ENCODE measurements around the gene FOXA3. TPM values are rescaled to one million over a fixed set of nuclear protein-coding genes. Genes with fewer than 3 reads are reported as not detected.
A peak's percentile ranks its signal among the peaks of the same experiment; 100 is the strongest.

Gene FOXA3
- total RNA-seq, 2 experiments from 2014 or later, result 0.28 to 0.39 TPM

DNA sequence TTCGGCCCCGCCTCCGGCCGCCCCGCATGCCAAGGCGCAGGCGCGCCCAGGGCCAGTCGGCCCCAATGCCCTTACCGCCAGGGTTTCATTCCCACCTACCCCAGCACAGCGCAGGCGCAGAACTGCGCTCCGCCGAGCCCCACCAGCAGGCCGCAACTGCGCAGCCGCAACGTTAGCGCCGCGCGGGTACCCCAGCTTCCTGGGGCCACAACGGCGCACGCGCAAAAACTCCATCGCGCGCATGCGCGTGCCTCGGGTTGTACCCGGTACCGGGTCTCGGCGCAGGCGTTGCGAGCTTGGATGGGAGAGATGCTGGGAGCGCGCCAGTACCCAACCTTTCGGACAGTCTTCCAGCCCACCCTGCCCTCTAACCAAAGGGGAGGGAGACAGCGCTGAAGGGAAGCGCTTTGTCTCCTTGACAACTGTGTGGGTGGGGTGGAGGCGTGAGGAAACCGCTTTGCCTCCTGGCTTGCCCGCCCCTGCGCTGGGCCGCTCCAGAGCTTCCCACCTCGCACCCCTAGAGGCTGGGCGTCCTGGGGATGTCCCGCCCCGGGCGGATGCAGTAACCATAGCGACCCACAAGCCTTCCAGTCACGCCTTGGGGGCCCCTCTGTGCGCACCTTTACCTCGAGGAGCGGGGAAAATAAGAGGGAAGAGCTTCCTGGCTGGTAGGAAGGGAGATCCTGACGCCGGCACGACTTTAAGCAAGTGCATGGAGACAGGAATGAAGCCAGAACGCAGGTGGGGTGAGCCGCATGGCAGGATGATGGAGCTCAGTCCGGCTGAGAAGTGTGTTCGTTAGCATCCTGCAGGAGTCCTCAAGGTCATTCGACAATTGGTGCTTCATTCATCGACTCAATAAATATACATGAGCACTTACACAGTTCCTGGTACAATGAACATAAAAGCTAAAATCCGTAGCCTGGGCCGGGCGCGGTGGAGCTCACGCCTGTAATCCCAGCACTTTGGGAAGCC lies 38.8 kb downstream of the FOXA3 start:
- Mint-ChIP-seq H3K9me3 (no peaks in the 10 kb centered on the region), H3K27me3 (no peaks in the 10 kb centered on the region), H3K27ac (peak overlapping the region; percentile 74), H3K4me3 (peak overlapping the region; percentile 91), H3K36me3 (peaks cover 1% of the 10 kb centered on the region), H3K4me1 (peaks cover 11% of the 10 kb centered on the region)
- DNase-seq, result peak; percentile 99

DNA sequence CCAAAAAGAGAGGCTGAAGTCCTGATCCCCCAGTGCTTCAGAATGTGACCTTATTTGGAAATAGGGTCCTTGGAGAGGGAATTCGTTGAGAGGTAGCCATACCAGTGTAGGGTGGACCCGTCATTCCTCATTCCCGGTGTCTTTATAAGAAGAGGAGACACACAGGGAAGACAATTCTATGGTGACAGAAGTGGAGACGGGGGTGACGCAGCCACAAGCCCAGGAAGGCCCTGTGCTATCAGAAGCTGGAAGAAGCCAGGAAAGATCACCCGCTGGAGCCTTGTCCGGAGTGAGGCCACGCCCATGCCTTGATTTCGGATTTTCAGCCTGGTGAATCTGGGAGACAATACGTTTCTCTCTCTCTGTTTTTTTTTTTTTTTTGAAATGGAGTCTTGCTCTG lies 40.9 kb downstream of the FOXA3 start:
- H3K4me3 Mint-ChIP-seq, result no peak overlapping the region
- H3K27me3 Mint-ChIP-seq, result peaks cover 4% of the 10 kb centered on the region
- H3K27ac Mint-ChIP-seq, result no peak overlapping the region

DNA sequence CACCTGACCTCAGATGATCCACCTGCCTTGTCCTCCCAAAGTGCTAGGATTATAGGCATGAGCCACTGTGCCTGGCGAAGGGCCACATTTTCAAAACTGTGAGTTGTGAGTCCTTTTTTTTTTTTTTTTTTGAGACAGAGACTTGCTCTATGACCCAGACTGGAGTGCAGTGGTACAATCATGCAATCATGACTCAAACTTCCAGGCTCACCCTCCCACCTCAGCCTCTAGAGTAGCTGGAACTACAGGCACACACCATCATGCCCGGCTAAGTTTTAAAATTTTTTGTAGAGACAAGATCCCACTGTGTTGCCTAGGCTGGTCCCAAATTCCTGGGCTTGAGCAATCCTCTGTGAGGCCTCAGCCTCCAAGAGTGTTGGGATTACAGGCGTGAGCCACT lies 42.1 kb downstream of the FOXA3 start:
- DNase-seq, result no peak
- no peak overlapping the region for H3K4me3 Mint-ChIP-seq
- peaks cover 5% of the 10 kb centered on the region for H3K4me1 Mint-ChIP-seq

More for the DNA sequence above, 40.9 kb downstream of the FOXA3 start:
- no peak for DNase-seq
- Mint-ChIP-seq H3K4me1 (peaks cover 11% of the 10 kb centered on the region), H3K36me3 (peaks cover 1% of the 10 kb centered on the region), H3K9me3 (no peaks in the 10 kb centered on the region)

DNA sequence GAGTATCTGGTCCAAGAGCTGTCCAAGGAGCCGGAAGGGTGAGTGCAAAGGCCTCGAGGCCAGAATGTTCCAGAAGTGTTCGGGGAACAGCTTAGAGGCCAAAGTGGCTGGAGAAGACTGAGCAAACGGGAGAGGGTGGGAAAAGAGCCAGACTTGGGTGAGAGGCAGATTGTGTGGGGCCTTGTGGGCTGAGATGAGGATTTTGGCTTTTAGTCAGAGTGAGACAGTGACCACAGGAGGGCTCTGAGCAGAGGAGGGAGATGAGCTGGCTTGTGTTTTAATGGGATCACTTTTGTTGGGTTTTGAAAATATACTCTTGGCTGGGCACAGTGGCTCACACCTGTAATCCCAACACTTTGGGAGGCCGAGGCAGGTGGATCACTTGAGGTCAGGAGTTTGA lies 44.8 kb downstream of the FOXA3 start:
- Mint-ChIP-seq H3K9me3 (no peaks in the 10 kb centered on the region), H3K4me1 (no peaks in the 10 kb centered on the region), H3K4me3 (no peak overlapping the region), H3K27me3 (peaks cover 33% of the 10 kb centered on the region), H3K27ac (no peak overlapping the region), H3K36me3 (no peaks in the 10 kb centered on the region)
- no peak for DNase-seq

More for the DNA sequence above, 42.1 kb downstream of the FOXA3 start:
- H3K27ac Mint-ChIP-seq, result no peak overlapping the region
- H3K36me3 Mint-ChIP-seq, result no peaks in the 10 kb centered on the region
- peaks cover 14% of the 10 kb centered on the region for H3K27me3 Mint-ChIP-seq
- no peaks in the 10 kb centered on the region for H3K9me3 Mint-ChIP-seq

DNA sequence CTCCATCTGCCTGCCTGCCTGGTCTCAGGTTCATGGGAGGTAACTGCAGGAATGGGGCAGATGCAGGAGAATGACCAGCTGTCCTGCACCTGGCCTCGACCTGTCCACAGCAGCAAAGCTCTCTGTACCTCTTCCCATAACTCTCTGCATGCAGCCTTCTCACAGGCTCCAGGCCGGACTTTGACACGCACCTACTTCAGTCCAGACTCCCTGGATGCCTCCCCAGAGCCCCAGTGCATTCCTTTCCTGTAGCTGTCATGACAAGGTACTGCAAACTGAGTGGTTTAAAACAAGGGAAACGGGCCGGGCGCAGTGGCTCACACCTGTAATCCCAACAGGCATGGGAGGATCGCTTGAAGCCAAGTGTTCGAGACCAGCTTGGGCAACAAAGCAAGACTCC lies 47.2 kb downstream of the FOXA3 start:
- Mint-ChIP-seq H3K4me1 (no peaks in the 10 kb centered on the region), H3K36me3 (no peaks in the 10 kb centered on the region), H3K27ac (no peak overlapping the region), H3K4me3 (no peak overlapping the region), H3K27me3 (peaks cover 39% of the 10 kb centered on the region), H3K9me3 (no peaks in the 10 kb centered on the region)
- DNase-seq, result no peak

DNA sequence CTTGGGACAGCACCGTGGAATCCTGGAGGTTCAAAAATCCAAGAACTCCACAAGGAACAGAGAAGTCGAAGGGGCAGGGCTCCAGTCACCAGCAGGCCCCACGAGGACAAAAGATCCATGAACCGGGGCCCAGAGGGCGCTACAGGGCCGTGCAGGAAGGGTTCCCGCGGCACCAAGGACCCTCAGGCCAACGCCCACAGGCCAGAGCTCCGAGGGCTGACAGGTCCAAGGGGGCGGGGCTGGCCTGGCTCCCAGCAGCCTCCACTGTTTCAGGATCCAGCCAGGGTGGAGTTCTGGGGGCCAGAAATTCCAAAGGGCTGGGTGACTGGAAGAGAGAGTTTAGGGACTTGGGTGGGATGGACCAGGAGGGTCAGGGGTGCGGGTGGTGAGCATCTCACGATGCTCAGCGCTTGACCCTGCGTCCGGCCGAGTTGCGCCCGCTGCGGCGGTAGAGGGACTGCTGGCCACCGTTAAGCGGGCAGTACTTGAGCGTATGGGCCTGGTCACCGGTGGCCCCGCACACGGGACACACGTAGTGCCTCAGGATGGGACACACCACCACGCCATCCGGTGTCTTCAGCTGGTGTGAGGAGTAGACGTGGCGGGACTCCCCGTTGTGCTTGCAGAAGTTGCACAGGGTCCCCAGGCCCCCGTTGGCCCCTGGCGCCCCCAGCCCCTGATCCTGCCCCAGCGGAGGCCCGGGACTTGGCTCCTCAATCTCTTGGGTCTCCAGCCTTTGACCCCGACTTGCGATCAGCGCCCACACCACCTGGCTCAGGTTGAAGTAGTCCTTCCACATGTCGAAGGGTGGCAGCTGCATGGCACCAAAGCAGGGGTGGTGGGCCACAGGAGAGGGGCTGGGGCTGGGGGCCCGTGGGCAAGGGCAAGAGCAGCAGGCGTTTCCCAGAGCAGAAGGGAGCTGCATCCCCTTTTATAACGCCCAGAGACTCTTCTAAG lies 50.0 kb downstream of the FOXA3 start, which contains the start of gene NANOS2:
TSS of gene NANOS2 (minus strand) at position 905 of the 957 bp plus-strand sequence. CDS start at position 820, 85 bp downstream.
- Mint-ChIP-seq H3K4me3 (no peak within 1 kb of the TSS), H3K27me3 (peaks cover 50% of the 10 kb centered on the region), H3K9me3 (no peaks in the 10 kb centered on the region), H3K36me3 (no peaks in the 10 kb centered on the region), H3K27ac (no peak within 1 kb of the TSS), H3K4me1 (no peaks in the 10 kb centered on the region)
- no peak for DNase-seq

DNA sequence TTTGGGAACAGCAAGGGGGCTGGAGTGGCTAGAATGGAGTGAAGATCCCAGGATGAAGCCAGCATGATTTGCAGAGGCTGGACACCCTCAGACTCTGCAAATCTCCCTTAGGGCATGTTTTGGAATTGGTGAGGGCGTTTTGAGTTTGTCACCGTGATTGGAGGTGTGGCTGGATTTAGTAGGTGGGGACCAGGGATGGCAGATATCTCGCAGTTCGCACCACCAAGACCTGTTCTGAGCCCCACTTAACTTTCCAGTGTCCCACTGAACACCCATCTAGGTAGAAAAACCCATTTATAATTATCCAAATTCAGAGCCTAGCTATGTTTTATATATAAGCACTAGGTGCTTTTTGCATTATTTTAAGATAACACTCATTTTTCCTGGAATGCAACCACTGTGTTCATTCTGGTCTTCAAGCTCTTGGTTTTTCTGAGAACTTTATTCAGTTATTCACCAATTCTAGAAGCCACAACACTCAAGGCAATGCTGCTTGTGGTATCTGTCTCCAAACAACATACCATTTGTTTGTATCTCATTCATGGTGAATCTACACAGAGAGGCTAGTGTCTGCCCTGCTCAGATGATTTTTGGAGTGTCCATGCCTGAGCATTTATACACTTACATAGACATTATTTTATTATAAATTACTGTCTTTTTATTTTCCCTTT lies 53.4 kb downstream of the FOXA3 start:
- no peaks in the 10 kb centered on the region for H3K36me3 Mint-ChIP-seq
- peaks cover 35% of the 10 kb centered on the region for H3K27me3 Mint-ChIP-seq
- H3K4me1 Mint-ChIP-seq, result peaks cover 4% of the 10 kb centered on the region
- no peaks in the 10 kb centered on the region for H3K9me3 Mint-ChIP-seq
- H3K27ac Mint-ChIP-seq, result no peak overlapping the region
- no peak overlapping the region for H3K4me3 Mint-ChIP-seq
- DNase-seq, result no peak

DNA sequence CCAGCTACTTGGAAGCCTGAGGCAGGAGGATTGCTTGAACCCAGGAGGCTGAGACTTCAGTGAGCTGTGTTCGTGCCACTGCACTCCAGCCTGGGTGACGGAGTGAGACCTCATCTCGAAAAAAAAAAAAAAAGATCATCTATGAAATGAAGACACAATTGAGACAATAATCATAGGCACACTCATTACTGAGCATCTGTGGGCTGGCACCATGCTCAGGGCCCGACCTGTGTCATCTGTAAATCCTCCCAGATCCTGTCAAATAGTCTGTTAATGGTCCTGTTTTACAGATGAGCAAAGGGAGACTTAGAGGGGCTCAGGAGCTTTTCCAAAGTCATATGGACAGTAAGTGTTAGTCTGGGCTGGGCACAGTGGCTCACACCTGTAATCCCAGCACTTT lies 54.6 kb downstream of the FOXA3 start:
- H3K9me3 Mint-ChIP-seq, result no peaks in the 10 kb centered on the region
- H3K4me3 Mint-ChIP-seq, result no peak overlapping the region
- H3K36me3 Mint-ChIP-seq, result no peaks in the 10 kb centered on the region
- H3K4me1 Mint-ChIP-seq, result peaks cover 4% of the 10 kb centered on the region
- H3K27me3 Mint-ChIP-seq, result peaks cover 23% of the 10 kb centered on the region
- no peak overlapping the region for H3K27ac Mint-ChIP-seq
- DNase-seq, result no peak

DNA sequence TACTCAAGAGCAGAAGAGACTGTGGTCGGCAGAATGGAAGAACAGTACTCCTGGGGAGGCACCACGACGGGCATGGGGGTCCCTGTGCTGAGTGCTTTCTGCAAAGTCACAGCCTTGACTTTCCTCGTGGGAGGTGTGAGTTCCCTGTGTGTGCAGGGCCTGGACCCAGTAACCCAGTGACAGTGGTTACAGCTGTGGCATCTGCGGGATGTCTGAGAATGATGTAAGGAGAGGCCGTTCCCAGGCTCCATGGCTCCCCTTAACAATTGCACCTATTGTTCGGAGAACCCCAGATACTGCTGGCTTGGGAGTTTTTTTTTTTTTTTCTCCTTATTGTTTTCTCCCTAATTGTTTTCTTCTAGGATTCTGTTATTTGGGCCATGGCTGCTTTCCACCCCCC lies 55.6 kb downstream of the FOXA3 start:
- Mint-ChIP-seq H3K27ac (no peak overlapping the region), H3K36me3 (no peaks in the 10 kb centered on the region)

DNA sequence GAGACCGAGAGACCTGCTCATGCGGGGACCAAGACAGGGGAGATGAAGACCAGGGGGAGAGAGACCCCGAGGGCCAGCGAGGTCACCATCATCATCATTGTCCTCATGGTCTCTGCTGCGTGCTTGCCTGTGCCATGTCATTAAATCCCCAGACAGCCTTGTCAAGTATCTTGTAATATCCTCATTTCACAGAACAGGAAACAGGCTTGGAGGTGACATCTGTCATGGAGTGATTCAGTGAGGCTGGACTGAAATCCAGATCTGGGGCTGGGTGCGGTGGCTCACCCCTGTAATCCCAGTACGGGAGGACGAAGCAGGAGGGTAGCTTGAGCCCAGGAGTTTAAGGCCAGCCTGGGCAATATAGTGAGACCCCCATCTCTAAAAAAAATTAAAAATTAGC lies 56.3 kb downstream of the FOXA3 start:
- H3K27ac Mint-ChIP-seq, result no peak overlapping the region
- H3K27me3 Mint-ChIP-seq, result peaks cover 19% of the 10 kb centered on the region
- no peak overlapping the region for H3K4me3 Mint-ChIP-seq
- H3K9me3 Mint-ChIP-seq, result no peaks in the 10 kb centered on the region
- DNase-seq, result no peak
- peaks cover 4% of the 10 kb centered on the region for H3K4me1 Mint-ChIP-seq
- H3K36me3 Mint-ChIP-seq, result no peaks in the 10 kb centered on the region

More for the DNA sequence above, 55.6 kb downstream of the FOXA3 start:
- Mint-ChIP-seq H3K27me3 (peaks cover 22% of the 10 kb centered on the region), H3K9me3 (no peaks in the 10 kb centered on the region), H3K4me1 (peaks cover 4% of the 10 kb centered on the region), H3K4me3 (no peak overlapping the region)
- no peak for DNase-seq

DNA sequence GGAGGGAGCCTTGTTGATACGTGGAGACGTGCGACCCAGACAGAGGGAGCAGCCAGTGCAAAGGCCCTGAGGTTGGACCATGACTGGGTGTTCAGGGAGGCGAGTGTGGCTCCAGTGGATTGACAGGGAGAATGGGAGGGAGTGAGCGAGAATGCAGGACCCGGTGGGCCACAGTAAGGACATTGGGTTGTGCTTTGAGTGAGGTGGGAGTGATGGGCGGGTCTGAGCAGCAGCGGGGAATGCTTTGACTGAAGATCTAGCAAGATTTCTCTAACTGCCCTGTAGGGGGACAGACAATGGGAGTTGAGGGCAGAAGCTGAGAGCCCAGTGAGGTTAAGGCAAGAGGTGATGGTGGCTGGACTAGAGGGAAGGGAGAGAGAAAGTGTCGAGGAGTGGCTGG lies 58.2 kb downstream of the FOXA3 start:
- no peak overlapping the region for H3K27ac Mint-ChIP-seq
- peaks cover 12% of the 10 kb centered on the region for H3K27me3 Mint-ChIP-seq
- H3K36me3 Mint-ChIP-seq, result no peaks in the 10 kb centered on the region
- no peak for DNase-seq
- no peak overlapping the region for H3K4me3 Mint-ChIP-seq
- peaks cover 4% of the 10 kb centered on the region for H3K4me1 Mint-ChIP-seq
- no peaks in the 10 kb centered on the region for H3K9me3 Mint-ChIP-seq

Other genes with a start within 250 kb of the FOXA3 start
- 10 to 100 TPM; 94.4 to 98.8 TPM for gene EML2, start 224.9 kb upstream of the FOXA3 start, total RNA-seq
- gene GIPR, start 196.1 kb upstream of the FOXA3 start, total RNA-seq, result 1 to 10 TPM; 1.4 to 1.7 TPM
- 100 to 1,000 TPM; 818 to 852 TPM for gene SNRPD2, start 172.4 kb upstream of the FOXA3 start, total RNA-seq
- gene QPCTL, start 171.7 kb upstream of the FOXA3 start, total RNA-seq, result 10 to 100 TPM; 16.4 to 16.7 TPM
- gene FBXO46, start 133.4 kb upstream of the FOXA3 start, total RNA-seq, result 10 to 100 TPM; 25.5 to 29.6 TPM
- under 1 TPM; 0.08 TPM for gene MEIOSIN, start 130.9 kb upstream of the FOXA3 start, total RNA-seq
- 1 to 10 TPM; 1.6 to 1.7 TPM for gene SIX5, start 95.1 kb upstream of the FOXA3 start, total RNA-seq
- gene DMPK, start 81.8 kb upstream of the FOXA3 start, total RNA-seq, result 1 to 10 TPM; 7.3 to 8.6 TPM
- 10 to 100 TPM; 29.5 to 30.7 TPM for gene DMWD, start 71.5 kb upstream of the FOXA3 start, total RNA-seq
- under 1 TPM; 0.12 to 0.21 TPM for gene RSPH6A, start 49.0 kb upstream of the FOXA3 start, total RNA-seq
- gene SYMPK, start 1.2 kb upstream of the FOXA3 start, total RNA-seq, result 100 to 1,000 TPM; 104 to 109 TPM
- gene IRF2BP1, start 21.8 kb downstream of the FOXA3 start, total RNA-seq, result 10 to 100 TPM; 18.5 to 19.5 TPM
- gene MYPOP, start 38.3 kb downstream of the FOXA3 start, total RNA-seq, result 1 to 10 TPM; 3.9 TPM
- gene NANOS2, start 50.5 kb downstream of the FOXA3 start, total RNA-seq, result not detected
- not detected for gene NOVA2, start 109.5 kb downstream of the FOXA3 start, total RNA-seq
- 10 to 100 TPM; 17.8 to 18.4 TPM for gene CCDC61, start 131.1 kb downstream of the FOXA3 start, total RNA-seq
- gene PGLYRP1, start 158.7 kb downstream of the FOXA3 start, total RNA-seq, result not detected
- gene IGFL4, start 176.7 kb downstream of the FOXA3 start, total RNA-seq, result not detected